ENCODE results near the gene THOC3.
"Not testable (repeated sequence)": the region's sequence is repeated elsewhere in the genome, so short reads cannot be mapped to it uniquely, and the experiment has no call there.

THOC3 gene

DNA sequence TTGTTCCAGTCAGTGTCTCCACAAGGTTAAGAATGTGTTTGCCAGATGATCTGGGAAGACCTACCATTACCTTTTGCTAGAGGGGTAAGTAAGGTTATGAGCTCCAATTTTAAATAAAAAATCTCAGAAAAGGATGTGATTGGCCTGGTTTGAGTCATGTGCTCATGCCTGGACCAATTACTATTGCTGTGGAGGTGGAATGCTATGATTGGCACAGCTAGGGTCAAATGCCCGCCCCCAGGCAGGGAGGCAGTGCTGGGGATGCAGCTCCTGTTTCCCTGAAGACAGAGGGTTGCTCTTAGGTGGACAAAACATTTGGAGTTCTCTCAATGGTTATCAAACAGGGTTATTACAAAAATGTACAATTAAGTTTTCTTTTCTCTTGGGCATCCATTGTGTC lies 29.6 kb downstream of the THOC3 start:
- not testable (repeated sequence) for DNase-seq

DNA sequence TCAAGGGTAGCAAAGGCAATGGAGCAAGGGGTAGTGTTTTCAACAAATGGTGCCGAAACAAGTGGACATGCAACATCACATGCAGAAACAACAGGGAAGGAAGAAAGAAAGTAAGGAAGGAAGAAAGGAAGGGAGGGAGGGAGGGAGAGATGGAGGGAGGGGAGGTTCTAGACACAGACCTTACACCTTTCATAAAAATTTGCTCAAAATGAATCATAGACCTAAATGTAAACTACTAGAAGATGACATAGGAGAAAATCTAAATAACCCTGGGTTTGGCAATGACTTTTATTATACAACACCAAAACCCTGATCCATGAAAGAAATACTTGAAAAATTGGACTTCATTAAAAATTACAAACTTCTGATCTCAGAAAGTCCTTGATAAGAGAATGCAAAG lies 39.4 kb downstream of the THOC3 start:
- not testable (repeated sequence) for DNase-seq

DNA sequence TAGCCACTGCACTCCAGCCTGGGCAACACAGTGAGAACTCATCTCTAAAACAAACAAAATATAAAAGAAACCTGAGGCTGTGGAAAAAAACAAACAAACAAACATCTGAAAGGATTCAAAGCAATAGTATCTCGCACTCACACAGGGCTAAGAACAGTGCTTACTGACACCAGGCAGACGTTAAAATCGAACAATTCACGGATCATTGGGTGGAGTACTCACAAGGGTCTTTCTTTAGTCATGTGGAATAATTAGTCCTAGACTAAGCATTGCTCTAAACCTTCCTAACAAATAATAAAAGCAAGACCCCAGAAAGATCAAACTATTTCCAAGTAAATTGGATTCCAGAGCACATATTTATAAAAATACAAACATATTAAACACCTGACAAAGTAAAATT lies 43.0 kb downstream of the THOC3 start:
- not testable (repeated sequence) for DNase-seq

DNA sequence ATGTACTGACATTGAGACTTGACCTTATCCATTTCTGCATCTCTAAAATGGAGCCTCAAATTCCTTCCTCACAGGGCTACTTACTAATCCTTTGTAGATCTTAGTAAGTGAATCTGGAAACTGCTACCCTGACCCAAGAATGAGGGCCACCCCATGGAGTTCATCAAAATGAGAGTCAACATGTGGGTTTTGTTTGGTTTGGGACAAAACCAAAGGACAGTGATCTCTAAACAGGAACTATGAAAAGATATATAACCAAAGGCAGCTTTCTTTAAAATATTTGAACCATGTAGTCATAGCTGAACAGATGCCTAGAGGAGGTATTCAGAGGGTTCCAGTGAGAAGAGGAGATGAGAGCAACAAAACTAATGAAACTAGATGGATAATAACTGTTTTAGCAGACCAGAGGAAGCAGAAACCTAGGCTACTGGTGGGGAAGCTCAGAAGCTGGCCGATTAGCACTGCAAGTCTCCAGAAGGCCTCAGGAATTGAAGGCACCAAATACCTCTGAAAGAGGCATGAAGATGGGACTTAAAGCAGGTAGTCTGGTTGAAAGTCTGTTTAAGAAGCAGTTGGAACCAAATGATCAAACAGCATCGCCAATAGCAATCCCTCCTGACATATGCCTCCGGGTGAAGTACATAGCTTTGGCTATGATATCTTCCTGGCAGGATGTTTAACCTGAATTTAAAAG lies 45.8 kb downstream of the THOC3 start:
- no peak for DNase-seq

DNA sequence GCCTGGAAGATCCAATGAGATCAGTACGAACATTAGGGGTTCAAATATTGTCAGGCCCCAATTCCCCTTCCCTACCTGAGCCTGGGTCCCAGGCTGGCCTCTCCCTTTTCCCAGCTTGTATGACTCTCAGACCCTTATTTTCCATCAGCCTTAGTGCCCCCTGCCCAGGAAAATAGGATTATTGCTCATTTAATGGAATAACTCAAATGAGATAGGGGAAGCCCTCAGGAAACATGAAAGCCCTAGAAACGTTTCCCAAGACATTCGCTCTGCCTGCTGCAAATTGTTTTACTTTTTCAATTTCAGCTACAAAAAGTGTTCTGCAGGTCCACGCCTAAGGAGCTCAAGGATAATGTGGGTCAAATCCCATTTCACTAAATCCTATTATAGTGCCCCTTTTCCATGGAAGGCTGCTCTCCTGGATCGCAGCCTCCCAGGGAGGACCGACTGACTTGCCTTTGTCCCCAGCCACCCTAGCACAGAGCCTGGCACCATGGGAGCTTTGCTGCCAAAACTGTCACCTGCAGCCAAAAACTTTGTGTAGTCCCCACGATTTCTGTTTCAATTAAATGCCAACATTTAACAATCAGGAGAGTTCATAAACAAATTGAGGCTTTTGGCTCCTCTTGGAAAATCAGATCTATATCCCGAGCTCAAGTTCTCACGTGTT lies 46.9 kb downstream of the THOC3 start:
- no peak for DNase-seq

DNA sequence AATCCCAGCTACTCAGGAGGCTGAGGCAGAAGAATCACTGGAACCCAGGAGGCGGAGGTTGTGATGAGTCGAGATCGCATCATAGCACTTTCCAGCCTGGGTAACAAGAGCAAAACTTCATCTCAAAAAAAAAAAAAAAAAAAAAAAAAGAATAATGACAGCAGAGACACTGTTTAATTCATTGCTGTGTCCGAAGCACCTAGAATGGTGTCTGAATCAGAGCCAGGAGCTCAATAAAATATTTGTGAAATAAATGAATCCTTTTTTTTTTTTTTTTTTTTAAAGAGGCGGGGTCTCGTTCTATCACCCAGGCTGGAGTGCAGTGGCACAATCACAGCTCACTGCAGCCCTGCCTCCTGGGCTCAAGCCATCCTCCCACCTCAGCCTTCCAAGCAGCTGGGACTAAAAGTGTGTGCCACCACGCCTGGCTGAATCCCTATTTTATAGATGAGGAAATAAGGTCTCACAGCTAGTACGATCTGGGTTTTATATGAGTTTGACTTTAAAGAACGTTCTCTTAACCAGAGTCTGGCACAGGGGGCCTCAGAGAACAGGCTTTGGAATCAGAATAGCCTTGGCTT lies 47.8 kb downstream of the THOC3 start:
- DNase-seq, result no peak

DNA sequence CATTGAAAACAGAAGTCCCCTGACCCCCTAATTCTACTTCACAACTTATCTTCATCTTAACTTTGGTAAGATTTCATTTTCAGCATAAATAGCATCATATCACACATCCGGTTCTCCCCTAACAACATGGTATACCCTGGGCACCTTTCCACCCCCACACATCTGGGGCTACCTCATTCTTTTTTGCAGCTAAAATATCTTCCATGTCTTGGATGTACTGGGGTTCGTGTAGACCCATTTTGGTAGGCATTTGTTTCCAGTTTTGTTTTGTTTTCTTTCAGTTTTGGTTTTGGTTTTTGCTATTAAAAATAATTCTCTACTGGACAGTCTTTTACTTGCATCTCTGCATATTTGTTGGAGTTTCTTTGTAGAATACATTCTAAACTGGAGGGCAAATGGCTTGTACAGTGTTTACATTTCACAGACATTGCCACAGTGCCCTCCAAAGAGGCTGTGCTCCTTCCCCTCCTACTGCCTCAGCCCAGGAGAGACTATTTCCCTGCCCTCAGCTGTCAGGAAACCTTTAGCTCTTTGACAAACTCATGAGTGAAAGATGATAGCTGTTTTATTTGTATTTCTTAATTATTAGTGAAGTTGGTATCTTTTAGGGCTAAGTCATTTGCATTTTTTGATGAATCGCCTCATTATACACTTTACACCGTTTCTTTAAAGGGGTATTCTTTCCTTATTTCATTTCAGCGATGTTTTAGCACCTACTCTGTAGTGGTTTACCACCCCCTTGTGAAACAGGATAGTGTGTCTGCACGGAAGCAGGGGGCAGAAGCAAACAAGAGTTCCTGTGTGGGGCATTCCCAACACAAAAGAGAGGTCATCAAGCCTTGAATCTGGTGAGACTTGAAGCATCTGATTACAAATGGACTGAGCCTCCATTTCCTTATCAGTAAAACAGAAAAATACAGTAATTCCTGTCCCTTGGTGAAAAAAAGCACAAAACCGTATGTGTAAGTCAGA lies 52.8 kb downstream of the THOC3 start:
- not testable (repeated sequence) for DNase-seq

DNA sequence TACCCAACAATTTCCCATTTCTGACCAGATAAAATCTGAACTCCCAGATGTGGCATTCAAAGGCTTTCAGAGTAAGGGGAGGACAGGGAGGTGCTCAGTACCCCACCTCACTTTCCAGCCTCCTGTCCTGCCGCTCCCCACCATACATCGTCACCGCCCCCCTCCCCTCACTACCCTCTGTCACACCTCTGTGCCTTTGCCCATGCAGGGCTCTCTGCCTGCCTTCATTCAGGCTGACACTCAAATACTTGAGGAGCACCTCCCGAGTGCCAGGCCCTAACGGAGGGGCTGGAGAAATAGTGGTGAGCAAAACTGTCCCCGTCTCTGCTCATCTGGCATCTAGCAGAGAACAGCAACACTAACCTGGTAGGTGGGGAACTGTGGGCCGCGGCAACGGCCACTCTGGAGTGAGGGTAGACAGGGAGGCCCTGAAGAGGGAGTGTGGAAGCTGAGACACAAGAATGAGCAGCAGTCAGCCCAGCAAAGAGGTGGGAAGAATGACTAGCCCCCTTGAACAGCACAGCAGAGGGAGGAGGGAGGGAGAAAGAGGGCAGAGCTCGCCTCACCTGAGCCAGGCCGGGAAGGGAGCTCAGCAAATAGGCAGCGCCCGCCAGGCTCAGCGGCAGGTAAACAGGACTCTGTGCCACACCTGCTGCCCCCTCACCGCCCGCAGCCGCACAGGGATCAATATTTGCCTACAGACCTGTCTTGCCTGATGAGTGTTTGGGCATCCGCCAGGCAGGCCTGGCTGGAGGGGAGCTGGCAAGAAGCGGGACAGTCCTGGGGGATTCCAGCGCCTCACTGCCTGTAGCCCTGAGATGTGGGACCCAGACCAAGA lies 54.1 kb downstream of the THOC3 start:
- DNase-seq, result not testable (repeated sequence)

DNA sequence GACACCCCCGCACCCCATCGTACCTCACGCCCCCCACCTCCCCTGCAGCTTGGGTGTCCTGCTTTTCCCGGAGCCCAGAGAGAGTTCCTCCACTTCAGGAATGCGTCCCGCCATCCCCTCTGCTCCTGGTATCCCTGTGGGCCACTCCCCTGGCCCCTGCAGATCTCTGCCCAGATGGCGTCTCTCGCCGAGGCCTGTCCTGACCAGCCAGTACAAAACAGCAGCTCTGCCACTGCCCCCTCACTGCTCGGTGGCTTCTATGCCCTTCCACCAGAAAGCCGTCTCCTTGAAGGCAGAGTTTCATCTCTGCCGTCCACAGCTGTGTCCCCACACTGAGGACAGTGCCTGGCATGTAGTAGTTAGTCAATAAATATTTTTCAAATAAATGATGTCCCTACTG lies 58.0 kb downstream of the THOC3 start:
- DNase-seq, result not testable (repeated sequence)

All from NCI-H69 (cell line).